SK-N-SH treated with all-trans-retinoic acid at 6 μM for 48 hours (cell line): Measurements from ENCODE around the gene IKZF2.

ENCODE experiments used
- ATAC-seq: fragments of 200-7000 bp; cut with Tn5 transposase; 3 replicates; pipeline ENCODE4 v1.9.1; 2020; ENCODE audit warnings: mild to moderate bottlenecking, moderate library complexity
- BACH2 ChIP-seq: fragments of 250-450 bp; sonication (Bioruptor Pico); IDR thresholded peaks from 2 replicates; pipeline ENCODE4 v1.9.0; 2021; ENCODE audit warnings: mild to moderate bottlenecking, borderline replicate concordance
- CREB5 ChIP-seq: fragments of 250-450 bp; sonication (Bioruptor Pico); IDR thresholded peaks from 2 replicates; pipeline ENCODE4 v1.5.1; 2020; ENCODE audit warnings: low read depth, mild to moderate bottlenecking, moderate library complexity
- CSDC2 ChIP-seq: fragments of 250-450 bp; sonication (Bioruptor Pico); IDR thresholded peaks from 2 replicates; pipeline ENCODE4 v1.5.0; 2020; ENCODE audit warnings: mild to moderate bottlenecking, moderate library complexity
- CSRNP3 ChIP-seq: fragments of 250-450 bp; sonication (Bioruptor Pico); IDR thresholded peaks from 2 replicates; pipeline ENCODE4 v1.5.1; 2021; ENCODE audit warnings: mild to moderate bottlenecking, moderate library complexity
- PATZ1 ChIP-seq: fragments of 250-450 bp; sonication (Bioruptor Pico); IDR thresholded peaks from 2 replicates; pipeline ENCODE4 v1.8.0; 2020; ENCODE audit warnings: mild to moderate bottlenecking, moderate library complexity, borderline replicate concordance
- POU6F1 ChIP-seq: fragments of 250-450 bp; sonication (Bioruptor Pico); IDR thresholded peaks from 2 replicates; pipeline ENCODE4 v1.8.0; 2021; ENCODE audit warnings: low read depth, mild to moderate bottlenecking, moderate library complexity, borderline replicate concordance
- RARB ChIP-seq: fragments of 250-450 bp; sonication (Bioruptor Pico); IDR thresholded peaks from 2 replicates; pipeline ENCODE4 v1.8.0; 2021; ENCODE audit warnings: mild to moderate bottlenecking, moderate library complexity
- SNAI2 ChIP-seq: fragments of 250-450 bp; sonication (Bioruptor Pico); IDR thresholded peaks from 2 replicates; pipeline ENCODE4 v1.5.0; 2020; ENCODE audit warnings: mild to moderate bottlenecking, moderate library complexity
- TCF4 ChIP-seq: fragments of 250-450 bp; sonication (Bioruptor Pico); IDR thresholded peaks from 2 replicates; pipeline ENCODE4 v1.8.0; 2021; ENCODE audit warnings: mild to moderate bottlenecking, moderate library complexity, borderline replicate concordance
- TOX ChIP-seq: fragments of 250-450 bp; sonication (Bioruptor Pico); IDR thresholded peaks from 2 replicates; pipeline ENCODE4 v1.8.0; 2021; ENCODE audit warnings: mild to moderate bottlenecking, moderate library complexity, borderline replicate concordance
- TSHZ2 ChIP-seq: fragments of 250-450 bp; sonication (Bioruptor Pico); IDR thresholded peaks from 2 replicates; pipeline ENCODE4 v1.5.0; 2020; ENCODE audit warnings: mild to moderate bottlenecking, moderate library complexity
- ZC3H10 ChIP-seq: fragments of 250-450 bp; sonication (Bioruptor Pico); IDR thresholded peaks from 2 replicates; pipeline ENCODE4 v1.5.1; 2021; ENCODE audit warnings: mild to moderate bottlenecking, moderate library complexity
- ZFP3 ChIP-seq: fragments of 250-450 bp; sonication (Bioruptor Pico); IDR thresholded peaks from 2 replicates; pipeline ENCODE4 v1.5.0; 2020; ENCODE audit warnings: mild to moderate bottlenecking, moderate library complexity
- ZFP30 ChIP-seq: fragments of 450-650 bp; formaldehyde crosslinking; IDR thresholded peaks from 2 replicates; pipeline ENCODE4 v1.5.0; 2022; ENCODE audit warnings: mild to moderate bottlenecking, moderate library complexity
- ZNF565 ChIP-seq: fragments of 450-650 bp; formaldehyde crosslinking; conservative IDR thresholded peaks from 2 replicates; pipeline ENCODE4 v1.5.0; 2020; ENCODE audit warnings: low read depth, mild to moderate bottlenecking, moderate library complexity
- ZNF70 ChIP-seq: fragments of 450-650 bp; formaldehyde crosslinking; IDR thresholded peaks from 2 replicates; pipeline ENCODE4 v1.5.0; 2020; ENCODE audit warnings: mild to moderate bottlenecking, moderate library complexity
- ZNF8 ChIP-seq: fragments of 450-650 bp; formaldehyde crosslinking; IDR thresholded peaks from 2 replicates; pipeline ENCODE4 v1.5.0; 2020; ENCODE audit warnings: mild to moderate bottlenecking, moderate library complexity

IKZF2 gene

GRCh38 chr2:213087040-213087439, 64.4 kb downstream of the IKZF2 start:
- TF ChIP-seq TOX (CRISPR knock-in tag) (no peak), TSHZ2 (no peak), ZNF565 (CRISPR knock-in tag) (no peak), TCF4 (CRISPR knock-in tag) (no peak), PATZ1 (CRISPR knock-in tag) (no peak), ZNF70 (CRISPR knock-in tag) (no peak), CREB5 (CRISPR knock-in tag) (no peak), CSDC2 (CRISPR knock-in tag) (no peak), SNAI2 (CRISPR knock-in tag) (no peak), ZNF8 (CRISPR knock-in tag) (no peak), ZFP3 (CRISPR knock-in tag) (no peak), CSRNP3 (no peak), POU6F1 (no peak), BACH2 (CRISPR knock-in tag) (no peak), RARB (CRISPR knock-in tag) (no peak)
- ATAC-seq: no peak

GRCh38 chr2:213086571-213086970, 64.8 kb downstream of the IKZF2 start:
- ATAC-seq: peak; percentile 83
- TF ChIP-seq ZFP3 (CRISPR knock-in tag) (no peak), ZNF565 (CRISPR knock-in tag) (no peak), TSHZ2 (no peak)

- ATAC-seq: peak; percentile 69
- TF ChIP-seq TSHZ2 (no peak), CREB5 (CRISPR knock-in tag) (no peak), RARB (CRISPR knock-in tag) (no peak), ZFP30 (CRISPR knock-in tag) (no peak), TOX (CRISPR knock-in tag) (no peak), BACH2 (CRISPR knock-in tag) (no peak), PATZ1 (CRISPR knock-in tag) (no peak), ZC3H10 (CRISPR knock-in tag) (no peak), ZFP3 (CRISPR knock-in tag) (no peak), ZNF565 (CRISPR knock-in tag) (no peak), ZNF8 (CRISPR knock-in tag) (no peak), CSDC2 (CRISPR knock-in tag) (no peak)
These were observed 65.4 kb downstream of the IKZF2 start for GRCh38 chr2:213086050-213086449.
